ENCODE data around the gene THRA.

THRA gene

DNA sequence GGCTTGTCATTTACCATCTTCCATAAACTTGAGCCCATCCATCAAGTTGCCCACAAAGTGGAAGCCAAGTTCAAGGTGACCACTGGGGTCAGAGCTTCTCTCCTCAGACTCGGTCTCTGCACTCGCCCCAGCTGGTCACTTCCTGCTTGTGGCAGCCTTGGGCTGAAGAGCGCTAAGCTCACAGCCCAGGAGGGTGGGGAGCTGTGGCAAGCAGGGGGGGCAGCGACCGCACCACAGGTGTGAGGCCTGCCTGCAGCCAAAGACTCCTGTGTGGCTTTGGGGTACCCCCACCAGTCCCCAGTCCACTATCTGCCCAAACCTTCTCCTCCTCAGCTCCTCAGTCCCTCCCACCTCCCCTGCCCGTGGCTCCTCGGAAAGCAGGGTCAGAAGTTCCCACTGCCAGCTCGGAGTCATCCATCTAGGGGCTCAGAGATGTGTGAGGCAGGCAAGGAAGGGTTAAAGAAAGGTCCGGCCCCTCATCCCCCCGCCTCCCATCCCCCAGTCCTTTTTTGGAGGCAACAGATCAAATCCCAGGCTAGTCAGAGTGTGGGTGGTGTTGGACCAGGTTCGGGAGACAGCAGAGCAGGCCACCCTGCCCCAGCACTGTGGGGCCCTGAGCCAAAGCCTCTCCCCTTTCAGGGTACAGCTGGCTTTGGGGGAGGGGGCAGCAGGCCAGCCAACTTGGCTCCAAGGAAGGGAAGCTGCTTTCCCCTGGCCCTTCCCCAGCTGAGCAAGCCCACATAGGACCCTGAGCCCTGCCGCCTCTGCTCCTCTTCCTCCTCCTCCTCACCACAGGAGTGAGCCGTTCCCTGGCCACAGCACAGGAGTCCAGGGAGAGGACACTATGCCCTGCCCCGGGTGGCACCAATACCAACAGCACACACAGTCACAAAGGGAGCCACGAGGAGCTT lies 44.3 kb upstream of the THRA start:
- H3K9ac ChIP-seq: 0 out of 22 replicates have a peak overlapping the region, but pooled peaks of 3 of the 11 experiments have one; percentile 5 to 42 (median 6)
- peaks cover 13 to 84% (median 33%) of the 10 kb centered on the region in 10 experiments for H3K4me1 ChIP-seq
- H3K27ac ChIP-seq: peak overlapping the region in 2 of 11 experiments; percentile 22 to 26; a peak in 1 of 22 replicates
- no peak overlapping the region for H3K4me3 ChIP-seq
- H3K4me2 ChIP-seq: peak overlapping the region in 3 of 11 experiments; percentile 5 to 14 (median 7); a peak in 2 of 22 replicates
- no peaks in the 10 kb centered on the region for H3K9me3 ChIP-seq (replicated peaks in 1 of 11)
- no peaks in the 10 kb centered on the region for H3K27me3 ChIP-seq
- no peaks in the 10 kb centered on the region; a peak in 2 of 22 replicates for H4K20me1 ChIP-seq
- peaks cover 41 to 65% (median 49%) of the 10 kb centered on the region in 11 experiments for H3K36me3 ChIP-seq
- TF ChIP-seq Cebpa-rat (IDR thresholded peaks at IDR 0.05): no peak

DNA sequence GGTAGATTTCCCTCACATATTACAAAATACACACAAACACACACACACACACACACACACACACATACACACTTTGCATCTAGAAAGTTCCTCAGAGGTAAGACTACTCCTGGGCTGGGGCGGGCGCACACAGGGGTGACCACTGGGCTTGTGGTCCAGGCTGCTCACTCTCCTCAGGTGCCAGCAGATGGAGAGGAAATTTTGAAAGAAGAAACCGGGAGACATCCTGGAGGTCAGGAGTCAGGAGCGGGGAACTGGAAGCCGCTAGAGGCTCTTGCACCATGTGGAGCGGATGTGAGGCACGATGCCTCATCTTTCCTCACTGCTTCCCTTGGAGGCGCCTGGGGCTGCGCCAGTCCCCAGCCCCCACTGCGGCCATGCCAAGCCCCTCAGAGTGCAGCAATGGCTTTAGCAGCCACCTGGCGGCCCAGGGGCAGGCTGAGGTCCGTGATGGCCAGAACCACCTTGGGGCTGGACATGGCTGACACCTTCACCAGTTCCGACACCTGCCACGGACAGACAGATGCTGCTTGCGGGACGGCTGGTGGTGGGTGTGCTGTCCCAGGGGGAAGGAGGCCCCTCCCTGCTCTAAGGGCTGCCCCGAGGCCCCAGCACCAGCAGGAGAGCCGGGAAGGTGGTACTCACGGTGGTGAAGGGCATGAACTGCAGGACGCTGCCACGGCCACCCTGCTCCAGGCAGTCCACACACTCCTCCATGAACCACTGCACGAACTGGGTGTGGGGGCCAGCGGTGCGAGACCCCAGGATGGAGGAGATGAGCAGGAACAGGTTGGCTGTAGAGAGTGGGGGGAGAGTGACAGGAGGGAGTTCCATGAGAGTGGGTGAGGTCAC lies 43.4 kb upstream of the THRA start:
- Histone ChIP-seq H3K9me3 (replicated peaks in 1 of 11) (no peaks in the 10 kb centered on the region), H3K4me3 (no peak overlapping the region), H3K4me2 (peak overlapping the region in 1 of 11 experiments; percentile 14; a peak in 1 of 22 replicates), H3K36me3 (peaks cover 49 to 74% (median 58%) of the 10 kb centered on the region in 11 experiments), H3K27ac (peak overlapping the region in 1 of 11 experiments; percentile 26; a peak in 1 of 22 replicates), H3K27me3 (no peaks in the 10 kb centered on the region), H4K20me1 (no peaks in the 10 kb centered on the region; a peak in 2 of 22 replicates), H3K4me1 (peaks cover 13 to 82% (median 33%) of the 10 kb centered on the region in 10 experiments), H3K9ac (0 out of 22 replicates have a peak overlapping the region, but pooled peaks of 1 of the 11 experiments have one; percentile 5)
- TF ChIP-seq Cebpa-rat (IDR thresholded peaks at IDR 0.05): no peak

DNA sequence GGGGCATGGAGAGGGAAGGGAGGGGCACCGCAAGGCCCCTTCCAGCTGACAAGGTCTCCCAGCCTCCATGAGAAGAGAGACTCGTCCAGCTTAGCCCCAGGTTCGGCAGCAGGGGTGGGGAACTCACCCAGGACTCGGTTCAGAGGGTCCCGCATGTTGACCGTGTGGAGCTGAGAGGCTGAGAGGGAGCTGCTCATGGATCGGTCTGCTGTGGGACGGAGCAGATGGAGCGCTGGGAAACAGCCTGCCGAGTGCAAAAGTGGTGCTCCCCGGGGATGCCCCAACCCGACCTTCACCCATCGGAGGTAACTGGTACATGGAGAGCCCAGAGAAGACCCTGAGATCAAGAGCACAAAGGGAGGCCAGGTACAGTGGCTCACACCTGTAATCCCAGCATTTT lies 42.6 kb upstream of the THRA start:
- Histone ChIP-seq H3K4me2 (no peak overlapping the region; a peak in 1 of 22 replicates), H3K36me3 (peaks cover 56 to 81% (median 66%) of the 10 kb centered on the region in 11 experiments), H3K4me1 (peaks cover 9 to 75% (median 29%) of the 10 kb centered on the region in 10 experiments), H3K27ac (peak overlapping the region in 1 of 11 experiments; percentile 7; a peak in 1 of 22 replicates), H3K9ac (no peak overlapping the region), H3K4me3 (no peak overlapping the region), H3K27me3 (no peaks in the 10 kb centered on the region), H4K20me1 (no peaks in the 10 kb centered on the region; a peak in 2 of 22 replicates), H3K9me3 (replicated peaks in 1 of 11) (no peaks in the 10 kb centered on the region)
- no peak for TF ChIP-seq Cebpa-rat (IDR thresholded peaks at IDR 0.05)

DNA sequence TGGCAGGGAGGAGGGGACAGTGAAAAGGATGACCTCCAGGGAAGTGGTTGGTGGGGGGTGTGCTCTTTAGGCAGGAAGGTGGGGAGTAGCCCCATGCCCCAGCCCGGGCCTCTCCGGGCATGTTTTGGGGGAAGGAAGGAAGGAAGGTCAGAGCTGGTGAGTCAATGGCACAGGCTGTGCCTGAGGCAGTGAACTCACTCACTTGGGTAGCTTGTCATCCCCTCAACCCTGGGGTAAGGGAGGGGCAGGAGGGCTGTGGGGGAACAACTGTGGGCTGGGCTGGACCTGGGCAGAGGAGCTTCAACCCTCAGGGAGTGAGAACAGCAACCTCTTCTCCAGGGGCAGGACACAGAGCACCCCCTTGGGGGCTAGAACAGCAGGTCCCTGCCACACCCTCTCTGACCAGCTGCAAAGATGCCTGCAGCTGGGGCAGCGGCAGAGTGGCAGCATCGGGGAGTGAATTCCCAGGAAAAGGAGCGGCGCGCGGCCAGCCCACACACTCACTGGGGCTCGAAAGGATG lies 41.3 kb upstream of the THRA start:
- Histone ChIP-seq H3K9me3 (replicated peaks in 1 of 11) (no peaks in the 10 kb centered on the region), H3K4me2 (peak overlapping the region in 5 of 11 experiments; percentile 50 to 68 (median 65); a peak in 9 of 22 replicates), H3K9ac (peak overlapping the region in 8 of 11 experiments; percentile 15 to 60 (median 49); a peak in 11 of 22 replicates), H3K36me3 (peaks cover 70 to 95% (median 79%) of the 10 kb centered on the region in 11 experiments), H3K4me1 (peaks cover 0 to 61% (median 15%) of the 10 kb centered on the region in 10 experiments; a peak in 14 of 20 replicates), H4K20me1 (peaks cover 0 to 2% (median 0%) of the 10 kb centered on the region in 11 experiments; a peak in 3 of 22 replicates), H3K27me3 (no peaks in the 10 kb centered on the region), H3K27ac (peak overlapping the region in 5 of 11 experiments; percentile 7 to 58 (median 43); a peak in 10 of 22 replicates), H3K4me3 (0 out of 20 replicates have a peak overlapping the region, but pooled peaks of 1 of the 10 experiments have one; percentile 28)
- no peak for TF ChIP-seq Cebpa-rat (IDR thresholded peaks at IDR 0.05)

DNA sequence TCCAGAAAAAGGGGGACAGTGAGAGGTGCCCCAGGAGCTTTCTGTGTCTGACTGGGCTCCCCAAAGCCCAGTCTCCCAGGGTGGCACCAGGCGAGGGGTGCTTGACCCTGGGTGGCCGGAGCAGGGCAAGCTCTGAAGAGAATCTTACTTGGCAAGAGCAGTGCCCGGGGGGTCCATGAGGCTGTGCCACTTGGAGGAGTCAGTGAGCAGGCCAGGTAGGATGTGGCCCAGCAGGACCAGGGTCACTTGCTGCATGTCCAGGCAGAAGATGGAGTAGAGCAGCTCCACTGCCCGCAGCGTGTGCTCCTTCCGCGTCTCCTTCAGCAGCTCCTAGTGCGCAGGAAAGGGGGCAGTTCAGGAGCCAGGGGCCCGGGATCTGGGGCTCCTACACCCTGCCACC lies 40.3 kb upstream of the THRA start:
- no peak overlapping the region for H3K4me3 ChIP-seq
- H3K27me3 ChIP-seq: no peaks in the 10 kb centered on the region
- H3K9me3 ChIP-seq (replicated peaks in 1 of 11): no peaks in the 10 kb centered on the region
- peak overlapping the region in 5 of 11 experiments; percentile 50 to 68 (median 65); a peak in 3 of 22 replicates for H3K4me2 ChIP-seq
- peak overlapping the region in 1 of 11 experiments; percentile 58; a peak in 2 of 22 replicates for H3K27ac ChIP-seq
- H3K4me1 ChIP-seq: peaks cover 0 to 58% (median 14%) of the 10 kb centered on the region in 10 experiments; a peak in 14 of 20 replicates
- peaks cover 0 to 10% (median 0%) of the 10 kb centered on the region in 11 experiments; a peak in 3 of 22 replicates for H4K20me1 ChIP-seq
- peak overlapping the region in 4 of 11 experiments; percentile 14 to 60 (median 52); a peak in 4 of 22 replicates for H3K9ac ChIP-seq
- no peak for TF ChIP-seq Cebpa-rat (IDR thresholded peaks at IDR 0.05)
- peaks cover 77 to 98% (median 88%) of the 10 kb centered on the region in 11 experiments for H3K36me3 ChIP-seq

DNA sequence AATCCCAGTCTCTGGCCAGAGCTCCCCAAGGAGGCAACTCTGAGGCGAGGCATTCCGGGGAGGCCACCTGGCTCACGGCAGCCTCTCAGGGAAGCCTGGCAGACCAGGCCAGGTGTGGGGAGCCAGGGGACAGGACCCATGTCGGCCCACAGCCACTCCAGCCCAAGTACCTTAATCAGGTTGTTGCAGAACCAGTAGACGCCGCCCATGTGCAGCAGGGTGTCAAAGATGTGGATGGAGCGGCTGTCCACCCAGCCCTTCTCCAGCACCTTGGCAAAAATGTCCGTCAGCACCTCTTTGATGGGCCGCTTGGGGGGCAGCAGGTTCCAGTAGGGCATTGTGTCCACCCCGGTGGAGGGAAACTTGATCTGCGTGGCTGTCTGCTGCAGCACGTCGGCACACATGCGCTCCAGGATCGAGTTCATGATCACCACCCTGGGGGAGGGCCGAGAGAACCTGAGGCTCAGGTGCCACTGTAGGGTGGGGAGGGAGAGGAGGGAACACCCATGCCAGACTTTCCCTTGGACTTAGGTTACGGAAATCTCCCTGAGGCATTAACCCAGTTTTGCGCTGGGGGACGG lies 39.7 kb upstream of the THRA start:
- H3K27ac ChIP-seq: 0 out of 22 replicates have a peak overlapping the region, but pooled peaks of 1 of the 11 experiments have one; percentile 58
- peaks cover 0 to 55% (median 14%) of the 10 kb centered on the region in 10 experiments; a peak in 14 of 20 replicates for H3K4me1 ChIP-seq
- no peak overlapping the region for H3K4me3 ChIP-seq
- peak overlapping the region in 1 of 11 experiments; percentile 61; a peak in 1 of 22 replicates for H3K4me2 ChIP-seq
- no peaks in the 10 kb centered on the region for H3K9me3 ChIP-seq (replicated peaks in 1 of 11)
- peaks cover 0 to 10% (median 0%) of the 10 kb centered on the region in 11 experiments; a peak in 3 of 22 replicates for H4K20me1 ChIP-seq
- peaks cover 81 to 98% (median 90%) of the 10 kb centered on the region in 11 experiments for H3K36me3 ChIP-seq
- TF ChIP-seq Cebpa-rat (IDR thresholded peaks at IDR 0.05): no peak
- H3K27me3 ChIP-seq: no peaks in the 10 kb centered on the region
- H3K9ac ChIP-seq: peak overlapping the region in 2 of 11 experiments; percentile 24 to 60; a peak in 2 of 22 replicates

DNA sequence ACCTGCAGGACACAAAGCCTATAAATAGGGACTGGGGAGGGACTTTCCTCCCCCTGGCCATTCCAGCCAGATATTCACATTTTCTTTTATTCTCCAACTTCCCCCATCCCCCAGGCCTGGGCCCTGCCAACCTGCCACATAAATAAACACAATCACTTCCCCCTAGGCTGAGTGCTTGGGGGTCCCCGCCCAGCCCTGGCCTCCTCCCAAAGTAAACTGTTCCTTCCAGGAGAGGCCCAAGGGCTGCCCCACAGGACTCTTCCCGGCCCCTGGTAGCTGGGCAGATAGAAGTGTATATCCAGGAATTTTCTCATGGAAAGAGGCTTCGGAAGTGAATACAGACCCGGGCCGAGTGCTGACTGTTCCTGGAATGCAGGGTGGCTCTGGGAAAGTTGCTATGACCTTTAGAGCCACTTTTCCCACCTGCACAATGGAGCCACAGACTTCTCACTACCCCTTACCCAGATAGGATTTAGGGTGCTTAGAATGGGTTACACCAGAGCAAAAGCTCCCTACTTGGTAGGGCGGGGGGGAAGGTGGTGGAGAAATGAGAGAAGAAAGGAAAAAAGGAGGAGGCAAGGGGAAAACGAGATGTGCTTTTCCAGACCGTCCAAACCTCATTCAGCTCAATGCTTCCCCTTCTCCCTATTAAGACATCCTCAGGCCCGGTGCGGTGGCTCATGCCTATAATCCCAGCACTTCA lies 39.0 kb upstream of the THRA start:
- H3K9me3 ChIP-seq (replicated peaks in 1 of 11): no peaks in the 10 kb centered on the region
- H3K36me3 ChIP-seq: peaks cover 87 to 99% (median 95%) of the 10 kb centered on the region in 11 experiments
- H3K4me2 ChIP-seq: no peak overlapping the region
- peaks cover 0 to 48% (median 14%) of the 10 kb centered on the region in 10 experiments; a peak in 14 of 20 replicates for H3K4me1 ChIP-seq
- no peak for TF ChIP-seq Cebpa-rat (IDR thresholded peaks at IDR 0.05)
- H3K9ac ChIP-seq: peak overlapping the region in 1 of 11 experiments; percentile 3; a peak in 1 of 22 replicates
- H3K27me3 ChIP-seq: no peaks in the 10 kb centered on the region
- no peak overlapping the region for H3K4me3 ChIP-seq
- no peak overlapping the region for H3K27ac ChIP-seq
- peaks cover 0 to 10% (median 0%) of the 10 kb centered on the region in 11 experiments; a peak in 3 of 22 replicates for H4K20me1 ChIP-seq

All from BLaER1 treated with 17β-estradiol and CSF1 and Interleukin-3, amounts not matched to agents 10 nM and 100 nM (cell line).